H1 (cell line): ENCODE data around the gene CCDC152. TPM values are rescaled to one million over a fixed set of nuclear protein-coding genes. Genes with fewer than 3 reads are reported as not detected.

ENCODE experiments used
- CTCF ChIA-PET: fragments of 300-600 bp; sonication (Branson Sonifier 250); formaldehyde crosslinking; loops from one replicate; lab custom pipeline; 2021; ENCODE audit not compliant: partially characterized antibody; lab: Charles Lee
- POLR2A ChIA-PET: fragments of 300-600 bp; sonication (Branson Sonifier 250); formaldehyde crosslinking; loops from one replicate; lab custom pipeline; 2021; ENCODE audit warnings: inconsistent platforms; ENCODE audit not compliant: partially characterized antibody; lab: Charles Lee
- DNase-seq, 2 experiments: peaks; one replicate each; pipeline versions ENCODE4 v3.0.0 to v3.0.0-alpha.2; 2010 to 2022; ENCODE audit warnings: low spot score in 2 of 2, low read depth in 1 of 2, mixed read lengths in 1 of 2
- FAIRE-seq: peaks from 2 replicates; lab custom pipeline; 2011; peaks lifted over from hg19 to GRCh38; lab: Jason Lieb, UNC
- H2AFZ ChIP-seq: 2 replicates; pipeline ENCODE4 v1.8.1; 2012; ENCODE audit warnings: low read length, inconsistent platforms
- H2AK5ac ChIP-seq: 2 replicates; pipeline ENCODE4 v1.6.1; 2013; ENCODE audit warnings: low read depth, low read length
- H2BK120ac ChIP-seq: replicated peaks from 2 replicates; pipeline ENCODE3; 2013; ENCODE audit warnings: low read depth, low read length, inconsistent platforms
- H2BK12ac ChIP-seq: 2 replicates; pipeline ENCODE4 v1.6.1; 2013; ENCODE audit warnings: low read depth, low read length
- H2BK15ac ChIP-seq: 2 replicates; pipeline ENCODE4 v1.6.1; 2013; ENCODE audit warnings: low read length
- H2BK20ac ChIP-seq: 2 replicates; pipeline ENCODE4 v1.6.1; 2013; ENCODE audit warnings: low read length
- H2BK5ac ChIP-seq: 2 replicates; pipeline ENCODE4 v1.6.1; 2013; ENCODE audit warnings: low read depth, low read length
- H3K14ac ChIP-seq: 2 replicates; pipeline ENCODE4 v1.6.1; 2013; ENCODE audit warnings: inconsistent platforms; ENCODE audit not compliant: insufficient read length
- H3K18ac ChIP-seq: 2 replicates; pipeline ENCODE4 v1.6.1; 2013; ENCODE audit warnings: low read length; ENCODE audit errors: extremely low read depth
- H3K23ac ChIP-seq: 2 replicates; pipeline ENCODE4 v1.6.1; 2013; ENCODE audit warnings: inconsistent platforms; ENCODE audit not compliant: insufficient read length
- H3K23me2 ChIP-seq: 2 replicates; pipeline ENCODE4 v1.6.1; 2013; ENCODE audit warnings: low read depth, low read length
- H3K27ac ChIP-seq: 2 replicates; pipeline ENCODE4 v1.6.1; 2011; ENCODE audit warnings: low read depth, low read length, inconsistent platforms
- H3K27me3 ChIP-seq, 4 experiments: replicated peaks in 1 of 4; 1 replicate in 1 of 4; 2 replicates in 3 of 4; pipeline versions ENCODE4 v1.6.1 to v1.8.1; 2011 to 2013; ENCODE audit warnings: low read length in 3 of 4, mild to moderate bottlenecking in 3 of 4, inconsistent platforms in 2 of 4, mixed read lengths in 2 of 4, moderate library complexity in 1 of 4; ENCODE audit not compliant: control insufficient read depth in 3 of 4, insufficient read depth in 3 of 4; ENCODE audit errors: extremely low read depth in 1 of 4
- H3K36me3 ChIP-seq, 4 experiments: 2 replicates each; pipeline versions ENCODE4 v1.6.1 to v1.8.1; 2011 to 2013; ENCODE audit warnings: mild to moderate bottlenecking in 4 of 4, low read length in 3 of 4, moderate library complexity in 2 of 4, control low read depth in 1 of 4, inconsistent platforms in 1 of 4; ENCODE audit not compliant: insufficient read depth in 4 of 4, control insufficient read depth in 2 of 4
- H3K4ac ChIP-seq: replicated peaks from 2 replicates; pipeline ENCODE3; 2013; ENCODE audit warnings: low read length, low read depth, mixed read lengths, inconsistent platforms; ENCODE audit not compliant: insufficient read length
- H3K4me1 ChIP-seq, 4 experiments: replicated peaks in 1 of 4; 1 replicate in 1 of 4; 2 replicates in 3 of 4; pipeline versions ENCODE4 v1.6.1 to v1.8.1; 2011 to 2013; ENCODE audit warnings: low read length in 3 of 4, inconsistent platforms in 2 of 4, mixed read lengths in 1 of 4; ENCODE audit not compliant: insufficient read depth in 4 of 4, control insufficient read depth in 3 of 4
- H3K4me2 ChIP-seq, 2 experiments: 2 replicates each; pipeline versions ENCODE4 v1.6.1 to v1.8.1; 2011 to 2013; ENCODE audit warnings: low read depth in 2 of 2, low read length in 2 of 2, control low read depth in 1 of 2, inconsistent platforms in 1 of 2, mild to moderate bottlenecking in 1 of 2; ENCODE audit not compliant: insufficient read depth in 1 of 2
- H3K4me3 ChIP-seq, 4 experiments: fragments of 200-600, 300-600 bp in 1 of 4; sonication (generic), shearing (Covaris generic), sonication (Bioruptor Twin) in 1 of 4; 2 replicates each; pipeline versions ENCODE4 v1.5.1 to v1.8.1; 2011 to 2016; ENCODE audit warnings: low read length in 4 of 4, low read depth in 3 of 4, control low read depth in 2 of 4, inconsistent platforms in 2 of 4, mild to moderate bottlenecking in 2 of 4, mixed read lengths in 1 of 4, moderate library complexity in 1 of 4; ENCODE audit not compliant: insufficient read depth in 2 of 4; ENCODE audit errors: extremely low read depth in 1 of 4
- H3K56ac ChIP-seq: replicated peaks from 2 replicates; pipeline ENCODE3; 2013; ENCODE audit warnings: low read depth, mild to moderate bottlenecking, mixed read lengths, low read length, inconsistent platforms; ENCODE audit not compliant: insufficient read length
- H3K79me1 ChIP-seq: 2 replicates; pipeline ENCODE4 v1.6.1; 2013; ENCODE audit warnings: low read depth, low read length, control low read depth
- H3K79me2 ChIP-seq, 2 experiments: 2 replicates each; pipeline versions ENCODE4 v1.6.1 to v1.8.1; 2012 to 2013; ENCODE audit warnings: low read length in 2 of 2, mild to moderate bottlenecking in 2 of 2, inconsistent platforms in 1 of 2; ENCODE audit not compliant: insufficient read depth in 2 of 2, control insufficient read depth in 1 of 2
- H3K9ac ChIP-seq, 4 experiments: replicated peaks in 1 of 4; 1 replicate in 1 of 4; 2 replicates in 3 of 4; pipeline versions ENCODE4 v1.6.1 to v1.8.1; 2011 to 2013; ENCODE audit warnings: low read depth in 3 of 4, low read length in 3 of 4, control low read depth in 2 of 4, mild to moderate bottlenecking in 2 of 4, moderate library complexity in 2 of 4, inconsistent platforms in 1 of 4; ENCODE audit errors: extremely low read depth in 1 of 4
- H3K9me3 ChIP-seq, 2 experiments: 2 replicates each; pipeline versions ENCODE4 v1.6.1 to v1.8.1; 2012 to 2013; ENCODE audit warnings: mild to moderate bottlenecking in 2 of 2, moderate library complexity in 2 of 2, control low read depth in 1 of 2, inconsistent platforms in 1 of 2, low read depth in 1 of 2, low read length in 1 of 2, mixed read lengths in 1 of 2; ENCODE audit not compliant: insufficient read depth in 2 of 2
- H4K20me1 ChIP-seq, 2 experiments: replicated peaks in 1 of 2; 2 replicates each; pipeline versions ENCODE3 to v1.8.1; 2011 to 2013; ENCODE audit warnings: inconsistent platforms in 2 of 2, low read length in 2 of 2, mild to moderate bottlenecking in 1 of 2; ENCODE audit not compliant: insufficient read depth in 2 of 2, control insufficient read depth in 1 of 2
- H4K5ac ChIP-seq: 2 replicates; pipeline ENCODE4 v1.6.1; 2013; ENCODE audit warnings: low read length, low read depth, mixed read lengths, inconsistent platforms; ENCODE audit not compliant: insufficient read length
- H4K8ac ChIP-seq: 2 replicates; pipeline ENCODE4 v1.8.0; 2013; ENCODE audit warnings: mild to moderate bottlenecking, moderate library complexity, low read length, inconsistent platforms; ENCODE audit not compliant: insufficient read depth; ENCODE audit errors: extremely low read depth
- H4K91ac ChIP-seq: replicated peaks from 2 replicates; pipeline ENCODE3; 2013; ENCODE audit warnings: low read length, mixed read lengths, inconsistent platforms; ENCODE audit not compliant: insufficient read length
- CBX5 ChIP-seq: fragments of 300-800, 300-1000 bp; sonication (generic); IDR thresholded peaks from 2 replicates; pipeline ENCODE4 v1.7.1; 2016; ENCODE audit warnings: antibody characterized with exemption, low read length, low read depth
- CEBPB ChIP-seq: IDR thresholded peaks from 2 replicates; pipeline ENCODE4 v1.6.1; 2012; ENCODE audit warnings: low read depth, low read length
- HDAC6 ChIP-seq: IDR thresholded peaks from one replicate; pipeline ENCODE4 v1.7.1; 2012; ENCODE audit warnings: low read depth, mild to moderate bottlenecking, inconsistent platforms, low read length, moderate library complexity
- KDM1A ChIP-seq: fragments of 200-600, 300-600 bp; sonication (generic); IDR thresholded peaks from 2 replicates; pipeline ENCODE4 v1.7.1; 2016; ENCODE audit warnings: mild to moderate bottlenecking, low read length, borderline replicate concordance
- KDM5A ChIP-seq: fragments of 200-600 bp; IDR thresholded peaks from 2 replicates; pipeline ENCODE4 v1.7.1; 2012; ENCODE audit warnings: mild to moderate bottlenecking, low read length, inconsistent platforms, mixed read lengths
- MAFK ChIP-seq: IDR thresholded peaks from 2 replicates; pipeline ENCODE4 v1.6.1; 2012; ENCODE audit warnings: low read depth, mild to moderate bottlenecking, improper control_type of control experiment, low read length
- POLR2A ChIP-seq, 2 experiments: IDR thresholded peaks; 1 replicate in 1 of 2; 2 replicates in 1 of 2; pipeline ENCODE4 v1.6.1; 2011; ENCODE audit warnings: low read depth in 2 of 2, low read length in 2 of 2, mild to moderate bottlenecking in 2 of 2; ENCODE audit errors: control extremely low read depth in 1 of 2
- POU5F1 ChIP-seq: IDR thresholded peaks from 2 replicates; pipeline ENCODE4 v1.6.1; 2011; ENCODE audit warnings: low read depth, mild to moderate bottlenecking, low read length, moderate library complexity
- RBBP5 ChIP-seq: IDR thresholded peaks from 2 replicates; pipeline ENCODE4 v1.7.1; 2012; ENCODE audit warnings: low read depth, mild to moderate bottlenecking, inconsistent platforms, low read length, moderate library complexity, borderline replicate concordance
- SP1 ChIP-seq: IDR thresholded peaks from 2 replicates; pipeline ENCODE4 v1.6.1; 2011; ENCODE audit warnings: low read depth, low read length
- SP4 ChIP-seq: IDR thresholded peaks from 2 replicates; pipeline ENCODE4 v1.6.1; 2012; ENCODE audit warnings: low read length, inconsistent platforms
- ZNF274 ChIP-seq: IDR thresholded peaks from 2 replicates; pipeline ENCODE4 v1.7.0; 2012; ENCODE audit warnings: low read length, borderline replicate concordance; ENCODE audit errors: extremely low read depth
- WGBS, 2 experiments: shearing (Covaris generic) in 1 of 2; methylation state at CpG; one replicate each; pipeline versions ENCODE4 v1.1.6 to v1.1.7; 2013 to 2015; ENCODE audit warnings: low lambda C conversion rate in 2 of 2, mixed read lengths in 2 of 2, inconsistent platforms in 1 of 2, low coverage in 1 of 2, missing lambda C conversion rate in 1 of 2; ENCODE audit not compliant: insufficient replicate concordance in 2 of 2, insufficient coverage in 1 of 2, insufficient read length in 1 of 2; ENCODE audit errors: extremely low coverage in 1 of 2, missing lambda C conversion rate in 1 of 2; 5-methylcytosine and 5-hydroxymethylcytosine counted together
- polyA plus RNA-seq, 7 experiments: library from polyadenylated mRNA; depleted of rRNA in 3 of 7; stranded (reverse) in 5 of 7; unstranded in 2 of 7; fragments of >200 nt in 5 of 7; fragments of 200-250 nt in 2 of 7; gene quantifications; 1 replicate in 5 of 7; 2 replicates in 1 of 7; 4 replicates in 1 of 7; pipeline versions ENCODE4 v1.2.1 to v1.2.3, GENCODE V29; 2011 to 2013; ENCODE audit warnings: missing spikeins in 2 of 7, mixed read lengths in 2 of 7
- total RNA-seq: library from RNA; stranded (reverse); fragmentation: NEBNext Ultra II Directional; extraction: Animal tissue kit (Norgen Biotek cat#: 25700); gene quantifications from 2 replicates; pipeline ENCODE4 v1.2.1, GENCODE V29; 2021
- TF ChIP-seq, protein P1 (sequence below): IDR thresholded peaks from 2 replicates; pipeline ENCODE4 v1.6.1; 2011; ENCODE audit warnings: low read depth, mild to moderate bottlenecking, low read length; ENCODE audit not compliant: insufficient read depth
- TF ChIP-seq, protein P2 (sequence below): IDR thresholded peaks from 2 replicates; pipeline ENCODE4 v1.6.1; 2012; ENCODE audit warnings: inconsistent platforms

CCDC152 gene
- total and polyA plus RNA-seq, 2 of the 8 experiments (the other 6 are each of a cell fraction or from before 2014, with no cell fraction given), result 2.6 to 9.5 TPM

DNA sequence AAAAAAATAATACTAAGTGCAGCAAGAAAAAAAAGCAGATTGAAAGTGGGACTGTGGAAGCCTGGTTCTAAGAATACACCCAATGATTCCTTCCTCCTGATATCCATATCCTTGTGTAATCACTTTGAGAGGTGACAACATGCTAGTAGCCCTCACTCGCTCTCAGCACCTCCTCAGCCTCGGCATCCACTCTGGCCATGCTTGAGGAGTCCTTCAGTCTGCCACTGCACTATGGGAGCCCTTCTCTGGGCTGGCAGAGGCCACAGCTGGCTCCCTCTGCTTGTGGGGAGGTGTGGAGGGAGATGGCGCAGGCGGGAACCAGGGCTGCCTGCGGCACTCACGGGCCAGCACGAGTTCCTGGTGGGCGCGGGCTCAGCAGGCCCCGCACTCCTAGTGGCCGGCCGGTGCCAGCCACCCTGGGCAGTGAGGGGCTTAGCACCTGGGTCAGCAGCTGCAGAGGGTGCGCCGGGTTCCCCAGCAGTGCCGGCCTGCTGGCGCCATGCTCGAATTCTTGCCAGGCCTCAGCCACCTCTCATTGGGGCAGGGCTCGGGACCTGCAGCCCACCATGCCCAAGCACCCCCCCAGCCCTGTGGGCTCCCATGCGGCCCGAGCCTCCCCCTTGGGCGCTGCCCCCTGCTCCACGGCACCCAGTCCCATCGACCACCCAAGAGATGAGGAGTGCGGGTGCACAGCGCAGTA lies 79.6 kb downstream of the CCDC152 start:
- FAIRE-seq (no peak), DNase-seq (no peak)
- no peaks in the 10 kb centered on the region for H4K20me1 ChIP-seq
- H3K18ac ChIP-seq, result no peak overlapping the region
- no peak overlapping the region for H2AK5ac ChIP-seq
- CTCF ChIA-PET, result interaction anchor here (1.1 to 2.0 kb wide), 3 partner anchors 9 to 35 kb away, joined by 3 to 5 read pairs (median 4); no protein-coding TSS in a partner anchor
- POLR2A ChIA-PET, result no interaction called here
- H3K79me2 ChIP-seq, result no peaks in the 10 kb centered on the region
- H2AFZ ChIP-seq, result no peak overlapping the region
- no peak overlapping the region for H3K9ac ChIP-seq
- 98% methylated on average over 22 of the region's 25 CpGs; no CpG with 5 or more reads in 1 of the 2 experiments for WGBS, 2 experiments
- no peak overlapping the region for H3K14ac ChIP-seq
- no peak overlapping the region for H2BK120ac ChIP-seq
- no peak overlapping the region for H2BK5ac ChIP-seq
- no peak overlapping the region for H4K5ac ChIP-seq
- H3K4ac ChIP-seq, result no peak overlapping the region
- no peak overlapping the region for H2BK15ac ChIP-seq
- no peaks in the 10 kb centered on the region for H3K23me2 ChIP-seq
- no peak overlapping the region for H2BK20ac ChIP-seq
- H3K36me3 ChIP-seq, result no peaks in the 10 kb centered on the region
- no peak overlapping the region for H4K91ac ChIP-seq
- no peak overlapping the region for H3K4me2 ChIP-seq
- H3K79me1 ChIP-seq, result no peaks in the 10 kb centered on the region
- H3K4me1 ChIP-seq, result no peaks in the 10 kb centered on the region
- H3K27me3 ChIP-seq, result no peaks in the 10 kb centered on the region; a peak in 1 of 7 replicates
- peaks cover 0 to 7% of the 10 kb centered on the region in 2 experiments; a peak in 1 of 4 replicates for H3K9me3 ChIP-seq
- H2BK12ac ChIP-seq, result no peak overlapping the region
- H3K23ac ChIP-seq, result no peak overlapping the region
- H3K56ac ChIP-seq, result no peak overlapping the region
- H3K4me3 ChIP-seq, result no peak overlapping the region
- no peak overlapping the region for H3K27ac ChIP-seq
- H4K8ac ChIP-seq, result no peak overlapping the region
- TF ChIP-seq KDM5A (no peak), ZNF274 (no peak), MAFK (no peak), HDAC6 (no peak), RBBP5 (no peak), POLR2A (IDR thresholded peaks at IDR 0.05; ENCODE audit: control extremely low read depth in 1 of 2, low read depth in 2 of 2, low read length in 2 of 2) (no peak), KDM1A (no peak), CBX5 (no peak), CEBPB (no peak), POU5F1 (no peak), SP4 (no peak), SP1 (no peak)
- TF ChIP-seq, protein P1, sequence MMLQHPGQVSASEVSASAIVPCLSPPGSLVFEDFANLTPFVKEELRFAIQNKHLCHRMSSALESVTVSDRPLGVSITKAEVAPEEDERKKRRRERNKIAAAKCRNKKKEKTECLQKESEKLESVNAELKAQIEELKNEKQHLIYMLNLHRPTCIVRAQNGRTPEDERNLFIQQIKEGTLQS, result no peak
- TF ChIP-seq, protein P2, sequence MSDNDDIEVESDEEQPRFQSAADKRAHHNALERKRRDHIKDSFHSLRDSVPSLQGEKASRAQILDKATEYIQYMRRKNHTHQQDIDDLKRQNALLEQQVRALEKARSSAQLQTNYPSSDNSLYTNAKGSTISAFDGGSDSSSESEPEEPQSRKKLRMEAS, result no peak
